Kidney epithelial cell (primary cell): ENCODE data around the gene GPR55. TPM values are rescaled to one million over a fixed set of nuclear protein-coding genes. Genes with fewer than 3 reads are reported as not detected.

Experiments used
- DNase-seq: peaks from one replicate; pipeline ENCODE4 v3.0.0-alpha.2; 2010; ENCODE audit warnings: low read depth
- H3K27me3 ChIP-seq: 2 replicates; pipeline ENCODE4 v1.6.0; 2011; ENCODE audit warnings: low read length; ENCODE audit not compliant: control insufficient read depth, insufficient read depth
- H3K36me3 ChIP-seq: 2 replicates; pipeline ENCODE4 v1.5.1; 2011; ENCODE audit warnings: low read length; ENCODE audit not compliant: control insufficient read depth, insufficient read depth
- H3K4me3 ChIP-seq: 2 replicates; pipeline ENCODE4 v1.5.1; 2011; ENCODE audit warnings: low read depth, mild to moderate bottlenecking, control low read depth, low read length
- CTCF ChIP-seq: IDR thresholded peaks from 2 replicates; pipeline ENCODE4 v1.5.1; 2011; ENCODE audit warnings: mild to moderate bottlenecking, moderate library complexity, low read length, control low read depth, inconsistent platforms; ENCODE audit not compliant: insufficient read depth, poor library complexity, severe bottlenecking
- total RNA-seq: library from RNA; depleted of rRNA; stranded (reverse); fragments of >200 nt; gene quantifications from 2 replicates; pipeline ENCODE4 v1.2.3, GENCODE V29; 2015

Gene GPR55
- total RNA-seq, 1 donor from 2014 or later, result not detected

- peaks cover 12% of the 10 kb centered on the region for H3K27me3 ChIP-seq
- no peak overlapping the region for H3K4me3 ChIP-seq
- DNase-seq, result no peak
- no peak for TF ChIP-seq CTCF
- no peaks in the 10 kb centered on the region for H3K36me3 ChIP-seq
These were observed 30.9 kb downstream of the GPR55 start for GRCh38 chr2:230893841-230894781.

DNA sequence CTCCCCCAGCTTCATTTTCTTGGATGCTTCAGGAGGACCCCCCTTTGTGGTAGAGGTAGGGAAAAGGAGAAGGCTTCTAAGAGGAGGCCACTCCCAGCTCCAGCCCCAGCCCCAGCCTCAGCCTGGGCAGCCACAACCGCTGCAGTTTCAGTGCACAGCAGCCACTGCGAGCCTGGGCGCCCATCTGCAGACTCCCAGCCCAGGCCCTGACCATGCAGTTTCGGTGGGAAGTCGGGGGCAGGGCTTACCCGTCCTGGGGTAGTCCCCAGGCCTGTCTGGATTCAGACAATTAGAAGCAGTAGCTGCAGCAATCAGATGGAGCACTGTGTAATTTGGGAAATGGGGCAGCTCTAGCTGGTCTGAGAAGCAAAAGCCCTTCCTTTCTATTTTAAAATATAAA lies 31.7 kb downstream of the GPR55 start:
- H3K4me3 ChIP-seq, result no peak overlapping the region
- peaks cover 10% of the 10 kb centered on the region for H3K27me3 ChIP-seq
- TF ChIP-seq CTCF, result no peak
- DNase-seq, result no peak
- no peaks in the 10 kb centered on the region for H3K36me3 ChIP-seq

DNA sequence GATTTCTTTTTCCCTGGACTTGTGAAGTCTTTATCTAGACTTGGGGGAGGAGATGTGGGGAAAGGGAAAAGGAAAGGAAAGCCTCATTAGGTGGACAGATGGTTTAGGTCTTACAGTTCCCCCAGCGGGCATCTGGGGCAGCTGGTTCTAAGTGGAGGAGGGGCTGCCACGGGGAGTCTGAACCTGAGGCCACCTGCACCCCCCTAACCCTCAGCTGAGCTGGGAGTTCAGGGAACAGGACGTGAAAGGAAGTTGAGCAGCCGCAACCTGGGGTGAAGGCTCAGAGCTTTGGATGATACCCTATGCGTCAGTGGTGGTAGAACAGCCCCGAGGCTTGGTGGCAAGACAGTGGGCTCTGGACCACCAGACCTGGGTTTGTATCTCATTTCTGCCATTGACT lies 33.5 kb downstream of the GPR55 start:
- TF ChIP-seq CTCF, result no peak
- H3K27me3 ChIP-seq, result peaks cover 2% of the 10 kb centered on the region
- no peak overlapping the region for H3K4me3 ChIP-seq
- no peak for DNase-seq
- H3K36me3 ChIP-seq, result no peaks in the 10 kb centered on the region

DNA sequence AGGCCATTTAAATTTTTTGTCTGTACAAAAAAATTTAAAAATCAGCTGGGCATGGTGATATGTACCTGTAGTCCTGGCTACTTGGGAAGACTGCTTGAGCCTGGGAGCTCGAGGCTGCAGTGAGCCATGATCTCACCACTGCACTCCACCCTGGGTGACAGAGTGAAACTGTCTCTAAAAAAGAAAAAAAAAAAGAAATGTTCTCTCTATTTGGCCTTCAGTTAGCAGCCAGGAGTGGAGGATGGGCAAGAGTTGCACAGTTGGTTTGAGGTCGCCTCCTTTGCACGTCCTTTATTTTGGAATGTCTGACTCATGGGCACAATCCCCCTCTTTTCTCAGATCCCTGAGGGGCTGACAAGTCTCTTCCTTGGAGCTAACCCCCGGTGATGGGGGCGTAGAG lies 34.0 kb downstream of the GPR55 start:
- TF ChIP-seq CTCF, result no peak
- H3K4me3 ChIP-seq, result no peak overlapping the region
- DNase-seq, result no peak
- peaks cover 2% of the 10 kb centered on the region for H3K27me3 ChIP-seq
- no peaks in the 10 kb centered on the region for H3K36me3 ChIP-seq

DNA sequence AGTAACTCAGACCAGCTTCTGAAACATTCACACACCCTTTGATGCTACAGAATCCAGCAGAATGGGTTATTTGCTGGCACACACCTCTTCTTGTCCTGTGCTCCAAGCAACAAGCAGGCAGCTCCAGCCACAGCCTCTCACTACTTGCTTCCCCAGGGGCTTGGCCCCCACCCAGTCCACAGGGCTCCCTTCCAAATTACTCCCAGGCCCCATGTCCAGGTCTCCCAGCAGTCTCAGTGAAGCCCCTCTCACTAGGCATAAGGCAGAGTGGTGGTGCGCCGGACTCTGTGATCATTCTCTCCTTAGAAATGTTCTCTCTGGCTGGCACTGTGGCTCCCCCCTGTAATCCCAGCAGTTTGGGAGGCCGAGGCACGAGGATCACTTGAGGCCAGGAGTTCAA lies 34.4 kb downstream of the GPR55 start:
- no peak for TF ChIP-seq CTCF
- peaks cover 2% of the 10 kb centered on the region for H3K27me3 ChIP-seq
- H3K4me3 ChIP-seq, result no peak overlapping the region
- H3K36me3 ChIP-seq, result no peaks in the 10 kb centered on the region
- no peak for DNase-seq
